NCI-H2029 treated with DMSO at 0.1 percent for 48 hours (cell line): ENCODE data around the gene ARHGAP44.

ENCODE experiments used
- DNase-seq: peaks from one replicate; lab custom pipeline; 2025; lab: John Stamatoyannopoulos, UW

ARHGAP44 gene

GRCh38 chr17:12899604-12900003, 110.3 kb downstream of the ARHGAP44 start:
- no peak for DNase-seq

GRCh38 chr17:12900474-12900873, 111.2 kb downstream of the ARHGAP44 start:
- DNase-seq, result no peak

GRCh38 chr17:12902046-12902445, 112.7 kb downstream of the ARHGAP44 start:
- no peak for DNase-seq

GRCh38 chr17:12907477-12907876, 118.2 kb downstream of the ARHGAP44 start:
- DNase-seq, result no peak

GRCh38 chr17:12909046-12909445, 119.7 kb downstream of the ARHGAP44 start:
- DNase-seq, result no peak

- no peak for DNase-seq
Measured at GRCh38 chr17:12909511-12909910, 120.2 kb downstream of the ARHGAP44 start.

- no peak for DNase-seq
Measured at GRCh38 chr17:12911239-12911638, 121.9 kb downstream of the ARHGAP44 start.

GRCh38 chr17:12917399-12917798, 128.1 kb downstream of the ARHGAP44 start:
- no peak for DNase-seq

GRCh38 chr17:12918142-12918541, 128.8 kb downstream of the ARHGAP44 start:
- DNase-seq, result no peak

- DNase-seq, result no peak
Measured at GRCh38 chr17:12922120-12922519, 132.8 kb downstream of the ARHGAP44 start.

GRCh38 chr17:12924614-12925013, 135.3 kb downstream of the ARHGAP44 start:
- no peak for DNase-seq

GRCh38 chr17:12927001-12927400, 137.7 kb downstream of the ARHGAP44 start:
- no peak for DNase-seq

- no peak for DNase-seq
Measured at GRCh38 chr17:12927541-12928425, 138.5 kb downstream of the ARHGAP44 start.

GRCh38 chr17:12928736-12929135, 139.4 kb downstream of the ARHGAP44 start:
- DNase-seq, result no peak

- DNase-seq, result no peak
Measured at GRCh38 chr17:12936501-12936900, 147.2 kb downstream of the ARHGAP44 start.

- no peak for DNase-seq
Measured at GRCh38 chr17:12940699-12941098, 151.4 kb downstream of the ARHGAP44 start.

GRCh38 chr17:12947047-12947446, 157.7 kb downstream of the ARHGAP44 start:
- no peak for DNase-seq

GRCh38 chr17:12952012-12952411, 162.7 kb downstream of the ARHGAP44 start:
- DNase-seq, result no peak

- DNase-seq, result no peak
Measured at GRCh38 chr17:12953156-12953555, 163.9 kb downstream of the ARHGAP44 start.

- no peak for DNase-seq
Measured at GRCh38 chr17:12955521-12955920, 166.2 kb downstream of the ARHGAP44 start.

GRCh38 chr17:12958786-12959185, 169.5 kb downstream of the ARHGAP44 start:
- DNase-seq, result no peak

- no peak for DNase-seq
Measured at GRCh38 chr17:12959441-12959840, 170.1 kb downstream of the ARHGAP44 start.

GRCh38 chr17:12961655-12962054, 172.4 kb downstream of the ARHGAP44 start:
- no peak for DNase-seq

- no peak for DNase-seq
Measured at GRCh38 chr17:12963505-12963904, 174.2 kb downstream of the ARHGAP44 start.
